Kidney epithelial cell (primary cell): ENCODE data around the gene AIG1. TPM values are rescaled to one million over a fixed set of nuclear protein-coding genes. Genes with fewer than 3 reads are reported as not detected.

Experiments
- DNase-seq: peaks from one replicate; pipeline ENCODE4 v3.0.0-alpha.2; 2010; ENCODE audit warnings: low read depth
- H3K27me3 ChIP-seq: 2 replicates; pipeline ENCODE4 v1.6.0; 2011; ENCODE audit warnings: low read length; ENCODE audit not compliant: control insufficient read depth, insufficient read depth
- H3K36me3 ChIP-seq: 2 replicates; pipeline ENCODE4 v1.5.1; 2011; ENCODE audit warnings: low read length; ENCODE audit not compliant: control insufficient read depth, insufficient read depth
- H3K4me3 ChIP-seq: 2 replicates; pipeline ENCODE4 v1.5.1; 2011; ENCODE audit warnings: low read depth, mild to moderate bottlenecking, control low read depth, low read length
- total RNA-seq: library from RNA; depleted of rRNA; stranded (reverse); fragments of >200 nt; gene quantifications from 2 replicates; pipeline ENCODE4 v1.2.3, GENCODE V29; 2015
- TF ChIP-seq, protein P1 (sequence below): IDR thresholded peaks from 2 replicates; pipeline ENCODE4 v1.5.1; 2011; ENCODE audit warnings: mild to moderate bottlenecking, moderate library complexity, low read length, control low read depth, inconsistent platforms; ENCODE audit not compliant: insufficient read depth, poor library complexity, severe bottlenecking

AIG1 gene
- total RNA-seq, 1 donor from 2014 or later = 62.5 TPM

DNA sequence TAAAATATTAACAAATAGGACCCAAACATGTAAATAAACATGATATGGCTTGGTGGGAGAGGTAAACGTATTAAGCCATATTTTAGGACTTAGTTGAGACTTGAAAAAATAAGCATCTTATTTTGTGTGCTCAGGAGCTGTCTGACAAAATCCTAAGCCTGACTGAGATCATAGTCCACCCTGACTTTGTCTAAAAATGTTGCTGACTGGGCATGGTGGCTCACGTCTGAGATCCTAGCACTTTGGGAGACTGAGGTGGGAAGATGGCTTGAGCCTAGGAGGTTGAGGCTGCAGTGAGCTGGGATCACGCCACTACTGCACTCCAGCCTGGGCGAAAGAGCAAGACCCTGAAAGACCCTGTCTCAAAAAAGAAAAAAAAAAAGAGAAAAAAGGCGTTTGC is 52.1 kb downstream of the AIG1 start:
- TF ChIP-seq, protein P1, sequence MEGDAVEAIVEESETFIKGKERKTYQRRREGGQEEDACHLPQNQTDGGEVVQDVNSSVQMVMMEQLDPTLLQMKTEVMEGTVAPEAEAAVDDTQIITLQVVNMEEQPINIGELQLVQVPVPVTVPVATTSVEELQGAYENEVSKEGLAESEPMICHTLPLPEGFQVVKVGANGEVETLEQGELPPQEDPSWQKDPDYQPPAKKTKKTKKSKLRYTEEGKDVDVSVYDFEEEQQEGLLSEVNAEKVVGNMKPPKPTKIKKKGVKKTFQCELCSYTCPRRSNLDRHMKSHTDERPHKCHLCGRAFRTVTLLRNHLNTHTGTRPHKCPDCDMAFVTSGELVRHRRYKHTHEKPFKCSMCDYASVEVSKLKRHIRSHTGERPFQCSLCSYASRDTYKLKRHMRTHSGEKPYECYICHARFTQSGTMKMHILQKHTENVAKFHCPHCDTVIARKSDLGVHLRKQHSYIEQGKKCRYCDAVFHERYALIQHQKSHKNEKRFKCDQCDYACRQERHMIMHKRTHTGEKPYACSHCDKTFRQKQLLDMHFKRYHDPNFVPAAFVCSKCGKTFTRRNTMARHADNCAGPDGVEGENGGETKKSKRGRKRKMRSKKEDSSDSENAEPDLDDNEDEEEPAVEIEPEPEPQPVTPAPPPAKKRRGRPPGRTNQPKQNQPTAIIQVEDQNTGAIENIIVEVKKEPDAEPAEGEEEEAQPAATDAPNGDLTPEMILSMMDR = no peak
- DNase-seq = no peak
- no peaks in the 10 kb centered on the region for H3K27me3 ChIP-seq
- no peaks in the 10 kb centered on the region for H3K36me3 ChIP-seq
- H3K4me3 ChIP-seq = no peak overlapping the region

DNA sequence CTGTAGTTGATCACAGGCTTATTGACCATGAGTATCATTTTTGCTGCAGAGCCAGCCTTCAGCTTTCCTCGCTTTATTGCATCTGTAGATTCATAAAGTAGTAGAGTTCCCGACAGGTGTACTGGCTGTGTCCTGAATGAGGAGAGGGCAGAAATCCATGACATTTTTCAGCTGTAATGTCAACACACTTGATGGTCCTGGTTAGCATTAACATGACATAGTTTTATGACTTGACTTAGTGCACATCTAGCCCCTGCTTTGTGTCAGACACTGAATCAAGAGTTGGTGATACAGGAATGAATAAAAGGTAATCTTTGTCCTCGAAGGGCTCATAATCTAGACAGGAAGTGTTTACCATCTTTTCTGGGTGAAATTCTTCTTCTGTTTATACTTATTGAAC is 55.0 kb downstream of the AIG1 start:
- no peak for DNase-seq
- H3K27me3 ChIP-seq = no peaks in the 10 kb centered on the region
- no peak overlapping the region for H3K4me3 ChIP-seq
- H3K36me3 ChIP-seq = no peaks in the 10 kb centered on the region
- TF ChIP-seq, protein P1 = no peak

DNA sequence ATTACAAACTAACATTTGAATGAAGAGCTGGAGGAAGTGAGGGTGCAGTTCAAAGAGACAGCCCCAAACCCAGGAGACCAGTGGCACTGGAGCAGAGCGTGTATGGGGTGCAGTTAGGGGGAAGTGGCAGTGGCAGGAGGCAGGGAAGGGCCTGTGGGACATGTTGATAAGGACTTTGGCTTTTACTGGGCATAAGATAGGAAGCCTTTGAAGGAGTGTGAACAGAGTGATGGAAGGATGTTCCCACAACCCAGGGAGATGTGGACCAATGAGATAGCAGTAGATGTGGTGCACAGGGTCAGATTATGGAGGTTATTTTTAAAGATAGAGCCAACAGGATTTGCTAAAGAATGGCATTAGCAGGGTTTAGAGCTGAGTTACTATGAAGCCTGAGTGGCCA is 56.4 kb downstream of the AIG1 start:
- TF ChIP-seq, protein P1 = no peak
- Histone ChIP-seq H3K27me3 (no peaks in the 10 kb centered on the region), H3K36me3 (no peaks in the 10 kb centered on the region), H3K4me3 (no peak overlapping the region)
- DNase-seq = no peak

DNA sequence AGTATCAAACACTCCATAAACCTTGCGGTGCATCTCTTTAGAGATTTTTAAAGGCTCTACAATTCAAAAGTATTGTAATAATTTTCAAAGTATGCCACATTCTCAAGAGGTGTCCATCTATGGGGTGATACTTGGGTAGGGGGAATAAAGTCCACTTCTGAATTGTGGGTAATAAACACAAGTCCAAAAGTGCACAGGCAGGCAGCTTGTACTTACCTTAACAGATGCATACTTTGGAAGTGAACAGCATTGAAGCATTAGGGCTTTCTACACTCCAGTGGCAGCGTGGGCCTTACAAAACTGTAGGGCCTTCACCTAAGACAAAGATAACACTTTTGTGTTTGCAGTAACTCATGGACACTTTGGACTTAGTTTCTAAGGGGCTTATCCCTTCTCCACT is 58.6 kb downstream of the AIG1 start:
- no peaks in the 10 kb centered on the region for H3K36me3 ChIP-seq
- DNase-seq = no peak
- no peak overlapping the region for H3K4me3 ChIP-seq
- H3K27me3 ChIP-seq = no peaks in the 10 kb centered on the region
- TF ChIP-seq, protein P1 = no peak

DNA sequence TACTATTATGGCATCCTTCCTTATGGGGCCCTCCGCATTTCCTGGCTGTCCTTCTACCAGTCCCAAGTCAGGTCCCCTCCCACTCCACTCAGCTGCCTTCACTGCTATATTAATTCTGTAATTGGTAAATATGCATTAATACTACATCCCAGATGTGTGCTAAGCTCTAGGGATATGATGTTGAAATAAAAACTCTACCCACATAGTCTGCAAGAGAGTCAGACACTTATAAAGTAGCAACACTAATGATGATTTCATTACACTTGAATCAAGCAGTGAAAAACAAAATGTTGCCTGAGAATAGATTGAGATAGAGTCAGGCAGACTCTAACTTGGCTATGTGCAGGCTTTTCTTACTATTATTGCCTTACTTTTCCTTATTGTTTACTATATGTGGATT is 62.4 kb downstream of the AIG1 start:
- no peak for DNase-seq
- Histone ChIP-seq H3K36me3 (no peaks in the 10 kb centered on the region), H3K4me3 (no peak overlapping the region), H3K27me3 (no peaks in the 10 kb centered on the region)
- TF ChIP-seq, protein P1 = no peak

DNA sequence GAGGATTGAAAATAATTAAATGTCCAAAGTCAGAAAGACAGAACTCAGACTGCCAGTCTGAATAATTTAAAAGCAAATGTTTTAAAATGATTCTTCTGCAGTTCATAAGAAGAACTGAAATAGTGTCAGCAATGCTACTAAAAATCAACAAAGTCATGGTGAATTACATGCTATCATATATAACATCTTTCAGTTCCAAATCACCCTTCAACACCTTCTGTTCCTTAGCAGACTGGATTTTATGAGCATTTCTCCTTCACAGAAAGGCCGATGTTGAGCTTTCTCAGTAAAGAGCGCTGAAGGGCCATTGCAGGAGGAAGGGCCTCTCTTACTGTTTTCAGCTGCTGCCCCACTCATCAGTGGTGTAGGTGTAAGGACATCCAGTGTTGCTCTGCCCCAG is 63.3 kb downstream of the AIG1 start:
- Histone ChIP-seq H3K4me3 (no peak overlapping the region), H3K27me3 (no peaks in the 10 kb centered on the region), H3K36me3 (no peaks in the 10 kb centered on the region)
- TF ChIP-seq, protein P1 = no peak
- no peak for DNase-seq
